Lower leg skin (tissue), 4 donors: ENCODE data around the gene C19orf81. TPM values are rescaled to one million over a fixed set of nuclear protein-coding genes. Genes with fewer than 3 reads are reported as not detected.

Experiments
- DNase-seq, 2 donors: peaks; one replicate each; pipeline ENCODE4 v3.0.0-alpha.2; 2019; ENCODE audit warnings: low spot score in 2 of 2
- H3K4me3 ChIP-seq: fragments of 200-600 bp; sonication (generic); 2 replicates; pipeline ENCODE4 v1.5.1; 2017; ENCODE audit warnings: mild to moderate bottlenecking, low read depth; ENCODE audit not compliant: poor library complexity, severe bottlenecking
- POLR2A ChIP-seq, 2 donors: fragments of 450-650 bp; IDR thresholded peaks; one replicate each; pipeline ENCODE4 v1.6.1; 2016 to 2017; ENCODE audit warnings: antibody characterized with exemption in 2 of 2, mild to moderate bottlenecking in 1 of 2, moderate library complexity in 1 of 2
- WGBS, 2 donors: methylation state at CpG; one replicate each; pipeline ENCODE4 v1.1.5; 2018; 5-methylcytosine and 5-hydroxymethylcytosine counted together
- intact Hi-C: fragments of 100-400 bp; cut with DNase I; formaldehyde crosslinking; loops from one replicate; pipeline ENCODE4 v1.15.0; 2023; ENCODE audit warnings: low total_unique reads
- total RNA-seq, 4 donors: library from RNA; depleted of rRNA; stranded (reverse); fragments of >200 nt; gene quantifications; one replicate each; pipeline ENCODE4 v1.1.0, GENCODE V29; 2016
- TF ChIP-seq, protein P1 (sequence below), 3 donors: fragments of 450-650 bp; IDR thresholded peaks; one replicate each; pipeline ENCODE4 v1.5.1; 2016; ENCODE audit warnings: antibody characterized with exemption in 3 of 3, mild to moderate bottlenecking in 3 of 3, moderate library complexity in 2 of 3

The C19orf81 gene
- total RNA-seq, 4 donors from 2014 or later: 0.91 to 1.4 TPM; not detected in 2

GRCh38 chr19:50639121-50640112 is 9.8 kb upstream of the C19orf81 start, which contains the start of gene SYT3:
TSS of gene SYT3 (minus strand) at chr19:50639881. CDS start at chr19:50637411, 2,470 bp downstream.
- H3K4me3 ChIP-seq: no peak within 1 kb of the TSS
- intact Hi-C loops: no loop called here
- TF ChIP-seq, protein P1, sequence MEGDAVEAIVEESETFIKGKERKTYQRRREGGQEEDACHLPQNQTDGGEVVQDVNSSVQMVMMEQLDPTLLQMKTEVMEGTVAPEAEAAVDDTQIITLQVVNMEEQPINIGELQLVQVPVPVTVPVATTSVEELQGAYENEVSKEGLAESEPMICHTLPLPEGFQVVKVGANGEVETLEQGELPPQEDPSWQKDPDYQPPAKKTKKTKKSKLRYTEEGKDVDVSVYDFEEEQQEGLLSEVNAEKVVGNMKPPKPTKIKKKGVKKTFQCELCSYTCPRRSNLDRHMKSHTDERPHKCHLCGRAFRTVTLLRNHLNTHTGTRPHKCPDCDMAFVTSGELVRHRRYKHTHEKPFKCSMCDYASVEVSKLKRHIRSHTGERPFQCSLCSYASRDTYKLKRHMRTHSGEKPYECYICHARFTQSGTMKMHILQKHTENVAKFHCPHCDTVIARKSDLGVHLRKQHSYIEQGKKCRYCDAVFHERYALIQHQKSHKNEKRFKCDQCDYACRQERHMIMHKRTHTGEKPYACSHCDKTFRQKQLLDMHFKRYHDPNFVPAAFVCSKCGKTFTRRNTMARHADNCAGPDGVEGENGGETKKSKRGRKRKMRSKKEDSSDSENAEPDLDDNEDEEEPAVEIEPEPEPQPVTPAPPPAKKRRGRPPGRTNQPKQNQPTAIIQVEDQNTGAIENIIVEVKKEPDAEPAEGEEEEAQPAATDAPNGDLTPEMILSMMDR (IDR thresholded peaks at IDR 0.05): no peak
- TF ChIP-seq POLR2A (IDR thresholded peaks at IDR 0.05): no peak
- no peak for DNase-seq
- WGBS, 2 donors: 5 to 7% methylated on average over 36 to 69 of the region's 76 CpGs

- no peak for DNase-seq
- TF ChIP-seq POLR2A (IDR thresholded peaks at IDR 0.05): no peak
- TF ChIP-seq, protein P1 (IDR thresholded peaks at IDR 0.05): no peak
- intact Hi-C loops: no loop called here
- 65 to 72% methylated on average over 2 of the region's 2 CpGs for WGBS, 2 donors
- no peak overlapping the region for H3K4me3 ChIP-seq
These were observed 8.9 kb upstream of the C19orf81 start for GRCh38 chr19:50640368-50640767.

- H3K4me3 ChIP-seq: no peak overlapping the region
- TF ChIP-seq POLR2A (IDR thresholded peaks at IDR 0.05): no peak
- TF ChIP-seq, protein P1 (IDR thresholded peaks at IDR 0.05): no peak
- 50 to 62% methylated on average over 1 of the region's 1 CpG for WGBS, 2 donors
- no peak for DNase-seq
- intact Hi-C loops: no loop called here
These were observed 4.8 kb upstream of the C19orf81 start for GRCh38 chr19:50644315-50644915.

DNA sequence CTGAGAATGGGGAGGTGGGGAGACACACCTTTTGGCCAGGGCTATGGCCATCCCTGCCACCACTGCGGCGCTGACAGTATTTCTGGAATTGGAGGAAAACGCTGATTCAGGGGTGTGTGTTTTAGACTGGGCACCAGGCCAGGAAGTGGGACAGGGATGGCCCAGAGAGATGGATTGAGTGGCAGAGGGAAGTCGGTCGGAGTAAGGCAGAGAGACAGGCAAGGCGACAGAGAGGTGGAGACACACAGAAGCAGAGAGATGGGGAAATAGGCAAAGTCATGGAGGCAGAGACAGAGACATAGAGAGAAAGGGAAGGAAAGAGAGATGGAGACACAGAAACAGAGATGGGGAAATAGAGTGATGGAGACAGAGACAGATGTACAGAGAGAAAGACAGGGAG is 4.1 kb upstream of the C19orf81 start:
- intact Hi-C loops: no loop called here
- TF ChIP-seq POLR2A (IDR thresholded peaks at IDR 0.05): no peak
- TF ChIP-seq, protein P1 (IDR thresholded peaks at IDR 0.05): no peak
- 74 to 82% methylated on average over 6 of the region's 6 CpGs for WGBS, 2 donors
- H3K4me3 ChIP-seq: no peak overlapping the region
- no peak for DNase-seq

DNA sequence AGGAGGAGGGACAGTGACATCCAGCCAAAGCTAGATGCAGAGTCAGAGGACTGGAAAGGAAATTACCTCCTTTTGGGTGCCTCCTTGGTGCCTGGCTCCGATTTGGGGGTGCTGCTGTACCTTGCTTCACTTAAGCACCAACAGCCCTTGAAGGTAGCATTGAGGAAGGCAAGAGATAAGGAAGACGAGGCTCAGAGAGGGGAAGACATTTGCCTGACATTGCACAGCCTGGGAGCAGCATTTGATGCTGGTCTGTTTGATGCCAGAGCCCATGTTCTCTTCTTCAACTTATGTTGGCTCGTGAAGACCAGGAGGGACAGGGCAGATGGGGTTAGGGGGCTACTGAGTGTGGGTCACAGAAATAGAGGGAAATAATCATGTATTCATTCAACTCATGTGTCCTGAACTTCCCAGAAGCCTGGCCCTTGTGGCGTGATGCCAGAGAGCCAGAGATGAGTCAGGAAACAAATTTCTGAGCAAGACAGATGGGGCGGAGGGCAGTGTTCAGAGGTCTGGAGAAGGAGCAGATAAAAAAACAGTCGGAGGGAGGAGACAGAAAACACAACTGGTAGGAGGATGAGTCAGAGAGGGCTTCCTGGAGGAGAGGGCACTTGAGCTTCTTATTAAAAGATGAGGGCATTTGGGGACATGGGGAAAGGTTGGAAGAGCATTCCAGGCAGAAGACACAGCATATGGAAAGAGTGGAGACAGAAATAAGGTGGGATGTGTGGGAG is 3.0 kb upstream of the C19orf81 start:
- no peak for TF ChIP-seq POLR2A (IDR thresholded peaks at IDR 0.05)
- TF ChIP-seq, protein P1 (IDR thresholded peaks at IDR 0.05): no peak
- H3K4me3 ChIP-seq: no peak overlapping the region
- WGBS, 2 donors: 38 to 47% methylated on average over 6 of the region's 6 CpGs
- no peak for DNase-seq
- intact Hi-C loops: no loop called here
